Measurements from ENCODE around the gene CYREN. TPM values are rescaled to one million over a fixed set of nuclear protein-coding genes. Genes with fewer than 3 reads are reported as not detected.

Gene CYREN
- total RNA-seq, 1 experiment from 2014 or later, result 38.3 TPM

Other genes with a start within 250 kb of the CYREN start
- 0.40 TPM in 1 of 2 replicates, not detected in the other for gene AGBL3, start 184.2 kb downstream of the CYREN start, total RNA-seq (2014; rRNA removed; shearing (Covaris generic); ENCODE audit: low replicate concordance)
- 0.40 TPM in 1 of 2 replicates, not detected in the other for gene TMEM140, start 22.6 kb downstream of the CYREN start, total RNA-seq (2014; rRNA removed; shearing (Covaris generic); ENCODE audit: low replicate concordance)
- gene WDR91, start 40.8 kb upstream of the CYREN start, total RNA-seq (2014; rRNA removed; shearing (Covaris generic); ENCODE audit: low replicate concordance), result 1.5 and 3.0 TPM in 2 replicates
- not detected in 2 replicates for gene STRA8, start 63.1 kb upstream of the CYREN start, total RNA-seq (2014; rRNA removed; shearing (Covaris generic); ENCODE audit: low replicate concordance)